Measurements from ENCODE around the gene C1orf56.
"Not testable (repeated sequence)": the region's sequence is repeated elsewhere in the genome, so short reads cannot be mapped to it uniquely, and the experiment has no call there.

C1orf56 gene

GRCh38 chr1:151062741-151063371, 15.3 kb downstream of the C1orf56 start:
- no peak for DNase-seq

GRCh38 chr1:151065089-151065645, 17.6 kb downstream of the C1orf56 start:
- no peak for DNase-seq

- no peak for DNase-seq
Measured at GRCh38 chr1:151067185-151067584, 19.6 kb downstream of the C1orf56 start.

GRCh38 chr1:151069103-151069486, 21.5 kb downstream of the C1orf56 start:
- no peak for DNase-seq

- DNase-seq, result peak; percentile 96 to 99
Measured at GRCh38 chr1:151070474-151071276, 23.1 kb downstream of the C1orf56 start, which contains the start of gene GABPB2. TSS of gene GABPB2 (plus strand) at chr1:151070761. CDS start at chr1:151088190, 17,429 bp downstream.

GRCh38 chr1:151072224-151072623, 24.7 kb downstream of the C1orf56 start:
- DNase-seq, result peak in 1 of 2 experiments; percentile 48

- no peak for DNase-seq
Measured at GRCh38 chr1:151085953-151086559, 38.5 kb downstream of the C1orf56 start.

GRCh38 chr1:151097426-151097825, 49.9 kb downstream of the C1orf56 start:
- not testable (repeated sequence) for DNase-seq

- DNase-seq, result no peak
Measured at GRCh38 chr1:151098126-151098525, 50.6 kb downstream of the C1orf56 start.
